Epidermal melanocyte (primary cell): ENCODE results near the gene NFIA.

Experiments
- DNase-seq: peaks from one replicate; pipeline ENCODE4 v3.0.0; 2011; ENCODE audit warnings: low spot score; ENCODE audit not compliant: insufficient read length

NFIA gene

DNA sequence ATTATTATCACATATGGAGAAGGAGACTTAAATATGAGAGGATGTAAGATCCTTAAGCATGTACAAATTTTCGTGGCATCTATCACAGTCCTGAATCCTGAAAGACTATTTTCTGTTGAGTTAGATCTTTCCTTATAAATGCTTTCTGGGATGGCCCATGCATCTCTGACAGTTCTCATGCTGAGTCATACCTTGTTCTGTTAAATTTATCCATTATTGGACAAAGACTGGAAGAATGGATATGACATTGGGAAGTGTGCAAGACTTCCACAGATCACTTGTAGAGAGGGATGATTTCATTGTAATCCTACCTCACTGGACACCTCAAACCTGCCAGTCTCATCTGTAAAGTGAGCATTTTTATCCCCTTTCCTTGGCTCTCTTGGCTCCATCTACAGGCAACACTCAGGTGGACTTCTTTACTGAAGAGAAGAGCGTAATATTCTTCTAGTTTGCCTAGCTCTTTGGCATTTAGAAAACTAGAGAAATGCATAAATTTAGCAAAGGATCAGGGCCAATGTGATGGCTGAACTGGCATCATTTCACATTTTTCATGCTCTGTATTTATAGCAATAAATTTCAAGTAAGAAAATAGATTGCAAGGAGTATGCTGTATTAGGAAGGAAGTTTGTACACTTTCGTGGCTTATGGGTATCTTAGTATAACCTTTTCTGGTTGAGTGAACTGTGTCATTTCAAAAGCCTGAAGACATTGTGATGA lies 128.2 kb downstream of the NFIA start:
- DNase-seq, result no peak

- no peak for DNase-seq
Observed at GRCh38 chr1:61213245-61214011, 131.1 kb downstream of the NFIA start.

DNA sequence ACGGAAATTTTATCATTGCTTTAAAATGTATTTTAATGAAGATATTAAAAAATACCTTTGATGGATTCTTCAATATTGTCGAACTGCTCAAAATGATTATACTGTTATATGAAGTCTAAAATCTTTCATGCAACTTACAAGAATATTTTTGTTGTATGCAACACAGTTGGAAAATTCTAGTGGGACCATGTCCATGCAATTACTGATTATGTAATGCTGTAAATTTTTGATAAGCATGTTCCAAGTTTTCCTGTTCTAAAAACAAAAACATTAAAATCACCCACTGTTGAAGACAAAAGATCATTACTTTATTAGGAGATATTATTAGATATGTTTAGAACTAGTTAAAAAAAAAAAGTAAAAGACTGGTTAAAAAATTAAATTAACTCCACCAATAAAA lies 132.8 kb downstream of the NFIA start:
- DNase-seq, result no peak

DNA sequence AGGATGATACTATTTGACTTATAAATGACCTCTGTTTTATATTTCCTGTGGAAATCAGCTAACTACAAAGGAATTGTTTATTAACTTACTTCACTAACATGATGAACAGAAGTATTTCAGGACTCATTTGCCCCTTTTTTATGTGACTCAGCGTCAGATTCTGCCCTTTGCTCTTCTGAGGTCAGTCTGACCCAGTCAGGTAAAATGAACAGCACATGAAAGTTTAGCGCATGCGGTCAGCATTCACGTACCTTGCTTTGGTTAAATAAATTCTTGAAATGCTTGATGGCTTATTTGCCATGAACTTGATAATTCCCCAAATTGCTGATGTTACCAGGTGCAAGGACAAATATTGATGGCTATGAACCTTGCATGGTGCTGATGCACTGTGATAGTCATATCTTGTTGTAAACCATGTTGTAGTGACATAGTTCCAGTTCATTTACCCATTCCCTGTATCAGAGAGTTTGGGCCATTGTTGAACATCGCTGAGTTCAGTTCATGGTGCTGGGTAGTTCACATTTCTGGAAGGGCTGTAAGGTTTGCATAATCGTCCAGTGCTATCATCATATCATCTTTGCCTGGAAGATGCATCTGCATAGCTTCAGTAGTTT lies 133.4 kb downstream of the NFIA start:
- no peak for DNase-seq

DNA sequence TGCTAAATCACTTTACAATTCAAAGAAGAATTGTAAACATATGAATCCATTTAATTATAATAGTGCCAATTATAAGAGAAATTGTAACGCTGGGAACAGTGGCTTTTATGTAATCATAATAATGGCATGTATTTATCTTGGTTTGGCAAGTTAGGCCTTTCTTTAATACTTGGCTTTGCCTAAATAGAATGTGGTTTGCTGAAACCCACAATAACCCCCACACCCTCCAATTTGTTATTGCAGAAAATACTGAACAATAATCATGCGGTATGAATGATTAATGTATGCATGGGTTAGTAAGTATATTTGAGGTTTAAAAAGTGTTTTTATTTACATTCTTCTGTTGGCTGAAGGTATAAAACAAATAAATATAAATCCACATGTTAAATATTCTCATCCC lies 138.2 kb downstream of the NFIA start:
- no peak for DNase-seq

DNA sequence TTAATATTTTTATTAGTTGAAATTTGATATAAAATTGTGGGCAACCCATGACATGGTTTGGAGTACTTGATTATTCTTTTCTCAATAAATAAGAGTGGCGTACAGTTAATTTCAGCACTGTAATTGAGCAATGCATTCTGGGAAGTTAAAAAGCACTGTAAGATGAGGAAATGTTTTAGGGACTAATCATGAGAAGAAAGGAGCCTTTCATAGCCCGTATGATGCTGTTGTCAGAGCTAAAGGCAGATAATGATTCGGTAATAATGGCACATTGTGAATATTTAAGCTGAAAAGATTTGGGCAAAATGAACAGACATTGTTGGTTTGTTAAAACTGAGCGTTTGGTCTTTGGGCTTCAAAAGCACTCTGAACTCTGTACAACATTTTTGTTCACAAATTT lies 139.3 kb downstream of the NFIA start:
- DNase-seq, result peak; percentile 31

- no peak for DNase-seq
Observed at GRCh38 chr1:61222240-61222639, 139.9 kb downstream of the NFIA start.

DNA sequence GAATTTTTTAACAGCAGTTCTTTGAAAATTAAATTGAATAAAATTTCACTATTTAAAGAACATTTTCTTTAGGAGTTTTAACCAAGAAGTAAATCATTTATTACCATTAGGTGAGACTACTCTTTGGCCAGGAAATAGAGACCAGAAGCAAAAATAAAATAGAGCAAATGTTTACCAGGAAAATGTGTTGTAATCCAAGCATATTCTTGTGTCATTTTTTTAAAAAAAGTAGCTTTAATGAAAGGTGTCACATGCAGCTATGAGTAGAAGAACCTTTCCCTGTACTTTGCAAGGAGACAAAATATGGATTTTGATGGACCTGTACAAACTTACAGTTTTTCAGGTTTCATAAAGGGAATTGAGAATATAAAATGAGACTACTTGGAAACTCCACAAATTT lies 140.8 kb downstream of the NFIA start:
- no peak for DNase-seq

DNA sequence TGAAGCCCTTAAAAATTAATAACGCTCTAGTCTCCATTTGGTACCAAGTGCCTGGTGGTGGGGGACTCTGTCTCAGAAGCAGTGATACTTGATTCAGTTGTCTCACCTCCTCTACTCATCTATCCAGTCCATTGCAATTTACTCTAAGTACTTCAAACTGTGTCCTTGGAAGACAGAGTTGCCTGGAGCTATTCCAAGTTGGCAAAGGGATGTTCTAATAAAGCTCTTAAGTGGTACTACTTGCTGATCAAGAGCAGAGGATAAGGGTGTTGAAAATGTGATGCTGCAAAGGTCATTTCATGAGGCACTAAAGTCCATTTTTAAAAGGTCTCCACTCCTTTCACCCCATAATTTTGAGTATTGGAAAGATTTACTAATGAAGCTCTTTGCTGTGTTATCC lies 142.2 kb downstream of the NFIA start:
- no peak for DNase-seq

GRCh38 chr1:61225478-61225877 lies 143.1 kb downstream of the NFIA start:
- no peak for DNase-seq

- DNase-seq, result no peak
Observed at GRCh38 chr1:61226791-61227567, 144.6 kb downstream of the NFIA start.

DNA sequence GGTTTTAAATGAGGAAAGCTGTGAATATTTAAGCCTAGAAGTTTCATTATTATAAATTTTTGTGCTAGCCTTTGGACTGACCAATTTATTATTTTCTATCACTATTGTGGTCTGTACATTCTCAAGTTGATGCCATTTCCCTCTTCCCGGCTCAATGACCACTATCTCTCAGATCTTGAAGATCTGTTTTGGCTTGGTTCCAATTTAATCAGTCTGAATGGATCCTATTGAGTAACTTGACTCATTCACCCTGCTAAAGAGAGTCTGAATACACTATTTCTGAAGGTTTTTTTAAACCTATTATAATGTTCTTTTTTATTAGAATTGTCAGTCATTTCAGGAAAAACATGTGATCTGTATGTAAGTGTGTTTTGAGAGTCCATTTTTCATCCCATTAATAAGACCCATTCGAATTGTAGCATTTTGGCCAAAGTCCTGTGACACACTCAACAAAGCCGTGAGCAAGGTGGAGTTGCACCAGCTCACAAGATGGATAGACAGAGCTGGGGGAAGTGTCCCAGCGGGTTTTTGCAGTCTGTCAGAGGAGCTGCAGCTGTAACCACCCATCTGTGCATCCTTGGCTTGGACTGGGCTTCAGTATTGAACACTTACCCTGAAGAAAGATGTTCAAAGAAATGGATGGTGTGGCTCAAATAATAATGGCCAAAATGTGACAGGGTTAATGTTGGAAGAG lies 145.6 kb downstream of the NFIA start:
- no peak for DNase-seq

DNA sequence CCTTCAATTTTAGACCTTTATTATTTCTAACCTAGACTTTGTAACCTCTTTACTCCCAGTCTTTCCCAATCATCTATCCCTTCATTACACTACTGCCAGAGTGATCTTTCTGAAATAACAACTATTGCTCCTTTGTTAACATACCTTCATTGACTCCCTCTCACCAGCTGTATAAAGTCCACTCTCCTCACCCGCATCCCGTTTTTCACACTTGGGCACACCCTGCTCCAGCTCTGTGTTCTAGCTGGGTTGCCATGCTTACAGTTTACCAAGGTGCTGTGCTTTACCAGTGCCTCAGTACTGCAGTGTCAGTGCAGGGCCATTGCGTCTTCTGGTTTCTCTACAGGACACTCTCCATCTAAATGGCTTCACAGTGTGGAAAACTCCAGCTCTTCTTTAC lies 148.2 kb downstream of the NFIA start:
- no peak for DNase-seq

DNA sequence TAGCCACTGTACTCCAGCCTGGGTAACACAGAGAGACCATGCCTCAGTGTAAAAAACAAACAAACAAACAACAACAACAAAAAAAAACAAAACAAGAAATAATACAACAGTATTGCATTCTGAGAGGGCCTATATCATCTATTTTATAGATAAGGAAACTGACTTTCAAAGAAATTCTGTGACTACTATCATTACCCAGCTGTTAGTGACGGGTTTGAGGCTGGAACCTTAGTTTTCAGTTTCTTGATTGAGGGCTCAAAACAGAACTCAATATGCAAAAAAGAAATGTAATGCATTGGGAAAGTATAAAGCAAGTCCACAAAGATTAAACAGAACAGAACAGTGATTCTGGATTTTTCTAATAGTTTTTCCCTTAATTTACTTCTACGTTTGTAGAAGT lies 149.4 kb downstream of the NFIA start:
- DNase-seq, result no peak

GRCh38 chr1:61233121-61233660 lies 150.8 kb downstream of the NFIA start:
- no peak for DNase-seq

DNA sequence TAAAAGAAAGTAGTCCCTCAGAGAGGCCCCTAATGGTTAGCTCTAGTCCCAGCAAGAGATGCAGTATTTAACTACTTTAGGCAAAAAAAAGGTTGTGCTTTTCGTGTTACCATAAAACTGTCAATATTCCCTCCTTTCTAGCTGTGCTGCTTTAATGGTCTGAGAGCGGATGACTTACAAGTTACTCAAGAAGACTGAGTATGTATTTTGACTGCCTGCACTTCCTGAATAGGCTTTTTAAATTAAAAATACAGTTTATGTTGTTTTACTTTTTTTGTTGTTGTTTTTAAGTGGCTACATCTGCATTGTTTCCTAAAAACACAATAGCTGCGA lies 152.2 kb downstream of the NFIA start:
- no peak for DNase-seq

- no peak for DNase-seq
Observed at GRCh38 chr1:61237147-61237546, 154.8 kb downstream of the NFIA start.

GRCh38 chr1:61237659-61238358 lies 155.4 kb downstream of the NFIA start:
- no peak for DNase-seq

DNA sequence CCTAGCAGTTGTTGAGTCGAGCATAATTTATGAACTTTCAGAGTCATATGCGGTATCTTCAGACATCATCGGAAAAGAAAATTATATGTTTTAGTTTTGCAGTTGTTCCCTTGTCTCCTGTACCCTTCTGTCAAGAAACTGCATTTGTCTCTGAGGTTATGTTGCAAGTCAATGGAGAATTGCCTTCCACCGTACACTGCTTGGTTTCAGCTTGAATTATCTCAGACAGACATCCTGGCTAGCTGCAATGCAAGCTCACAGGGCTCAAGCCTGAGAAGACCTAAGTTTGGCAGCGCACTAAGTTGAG lies 156.0 kb downstream of the NFIA start:
- no peak for DNase-seq

- DNase-seq, result no peak
Observed at GRCh38 chr1:61240878-61241277, 158.5 kb downstream of the NFIA start.

DNA sequence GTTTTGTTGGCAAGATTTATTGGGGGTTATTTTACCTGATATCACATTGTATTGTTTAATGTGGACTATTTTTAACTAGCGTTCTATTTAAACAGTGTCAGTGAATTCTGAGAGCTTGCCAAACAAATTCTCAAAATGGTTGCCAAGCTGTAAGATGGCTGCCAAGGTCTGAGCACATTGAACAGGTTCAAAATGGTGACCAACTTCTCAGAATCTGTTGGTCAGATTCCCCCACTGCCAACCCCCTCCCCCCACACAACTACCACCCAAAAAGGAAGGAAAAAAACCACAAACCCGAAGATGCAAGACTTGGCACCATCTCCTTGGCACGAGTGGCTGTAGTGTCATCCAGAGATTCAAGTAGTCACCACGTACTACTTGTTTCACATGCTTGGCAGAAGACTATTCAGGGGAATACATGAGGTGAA lies 159.1 kb downstream of the NFIA start:
- DNase-seq, result no peak
